ENCODE data around the gene NAT10.

NAT10 gene

DNA sequence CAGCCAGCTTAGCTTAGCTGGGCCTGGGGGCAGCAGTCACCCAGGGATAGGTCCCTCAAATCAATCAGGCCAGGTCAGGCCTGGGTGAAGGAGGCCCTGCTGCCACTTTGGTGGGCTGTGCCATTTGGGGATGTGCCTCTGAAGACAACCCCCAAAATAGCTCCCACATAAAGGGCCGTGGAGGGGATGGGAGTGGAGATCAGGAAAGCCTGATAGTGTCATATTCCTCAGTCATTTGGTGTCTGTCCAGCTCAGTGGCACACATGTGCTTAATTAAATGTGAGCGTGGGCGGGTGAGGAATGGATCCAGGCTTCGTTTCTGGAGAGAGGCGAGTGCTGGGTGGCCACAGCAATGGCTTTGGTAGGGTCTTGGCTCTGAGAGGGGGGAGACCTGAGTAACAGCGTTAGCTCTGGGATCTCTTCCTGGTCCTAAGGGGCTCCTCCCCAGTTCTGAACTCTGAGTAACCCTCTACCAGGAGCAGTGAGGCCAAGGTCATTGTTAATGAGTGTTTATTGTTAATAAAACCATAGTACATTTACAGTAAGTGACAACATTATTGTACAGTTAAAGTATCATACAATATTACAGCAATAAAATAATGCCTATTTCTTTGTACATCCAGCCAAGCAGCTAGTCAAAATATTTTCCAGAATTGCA lies 45.2 kb downstream of the NAT10 start:
- DNase-seq, result no peak

DNA sequence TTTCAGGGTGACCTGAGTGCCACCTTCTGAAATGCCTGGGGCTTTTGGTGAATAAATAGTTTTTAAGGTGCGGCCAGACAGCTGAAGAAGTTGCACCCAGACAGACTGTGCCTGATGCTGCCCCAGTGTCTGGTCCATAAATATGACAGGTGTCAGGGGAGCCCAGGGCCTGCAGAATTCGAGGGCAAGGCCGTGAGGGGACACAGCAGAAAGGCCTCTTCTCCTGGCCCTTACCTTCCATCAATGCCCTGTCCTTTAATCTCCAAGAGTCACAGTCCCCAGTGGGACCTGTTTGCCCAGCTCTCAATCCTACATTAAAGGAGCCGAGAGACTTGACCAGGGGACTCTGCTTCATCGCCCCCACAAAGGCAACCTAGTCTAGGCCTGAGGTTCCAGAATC lies 45.7 kb downstream of the NAT10 start:
- no peak for DNase-seq

DNA sequence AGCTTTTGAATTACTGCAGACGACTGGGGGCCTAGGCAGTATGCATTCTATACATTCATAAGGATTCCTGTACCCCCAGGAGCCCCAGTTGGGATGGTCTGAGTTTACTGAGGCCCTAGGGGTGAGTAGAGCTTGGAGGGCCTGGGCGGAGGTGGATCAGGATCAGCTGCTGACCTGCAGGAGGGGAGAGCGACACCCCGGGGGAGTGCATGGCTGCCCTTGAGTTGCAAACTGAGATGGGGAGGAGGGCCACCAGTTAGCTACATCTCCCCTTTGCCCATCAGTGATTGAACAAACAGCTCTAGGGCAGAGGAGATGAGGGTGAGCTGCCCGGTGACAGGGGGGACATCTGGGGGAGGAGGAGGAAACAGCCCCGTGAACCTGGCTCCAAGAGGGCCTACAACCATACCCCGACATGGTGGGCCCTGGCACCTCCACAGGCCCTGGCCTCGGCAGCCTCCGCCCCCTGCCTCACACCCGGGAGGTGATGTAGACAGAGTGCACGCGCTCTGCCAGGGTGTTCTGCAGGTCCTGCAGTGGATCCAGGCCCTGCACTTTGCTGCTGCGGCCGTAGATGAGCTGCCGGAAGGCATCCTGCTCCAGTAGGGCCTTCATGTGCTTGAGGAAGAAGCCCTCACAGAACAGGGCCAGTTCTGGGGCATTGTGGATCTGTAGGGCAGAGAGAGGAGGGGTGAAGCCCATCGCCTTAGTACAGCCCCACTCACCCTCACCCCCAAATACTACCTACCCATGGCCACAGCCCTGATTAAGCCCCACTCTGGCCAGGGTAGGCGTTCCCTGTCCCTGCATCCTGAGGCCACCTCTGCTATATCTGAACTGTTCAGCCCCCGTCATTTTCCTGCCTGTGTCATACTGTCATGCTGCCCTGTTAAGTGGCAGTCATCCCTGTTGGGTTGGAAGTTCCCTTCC lies 46.8 kb downstream of the NAT10 start:
- no peak for DNase-seq

DNA sequence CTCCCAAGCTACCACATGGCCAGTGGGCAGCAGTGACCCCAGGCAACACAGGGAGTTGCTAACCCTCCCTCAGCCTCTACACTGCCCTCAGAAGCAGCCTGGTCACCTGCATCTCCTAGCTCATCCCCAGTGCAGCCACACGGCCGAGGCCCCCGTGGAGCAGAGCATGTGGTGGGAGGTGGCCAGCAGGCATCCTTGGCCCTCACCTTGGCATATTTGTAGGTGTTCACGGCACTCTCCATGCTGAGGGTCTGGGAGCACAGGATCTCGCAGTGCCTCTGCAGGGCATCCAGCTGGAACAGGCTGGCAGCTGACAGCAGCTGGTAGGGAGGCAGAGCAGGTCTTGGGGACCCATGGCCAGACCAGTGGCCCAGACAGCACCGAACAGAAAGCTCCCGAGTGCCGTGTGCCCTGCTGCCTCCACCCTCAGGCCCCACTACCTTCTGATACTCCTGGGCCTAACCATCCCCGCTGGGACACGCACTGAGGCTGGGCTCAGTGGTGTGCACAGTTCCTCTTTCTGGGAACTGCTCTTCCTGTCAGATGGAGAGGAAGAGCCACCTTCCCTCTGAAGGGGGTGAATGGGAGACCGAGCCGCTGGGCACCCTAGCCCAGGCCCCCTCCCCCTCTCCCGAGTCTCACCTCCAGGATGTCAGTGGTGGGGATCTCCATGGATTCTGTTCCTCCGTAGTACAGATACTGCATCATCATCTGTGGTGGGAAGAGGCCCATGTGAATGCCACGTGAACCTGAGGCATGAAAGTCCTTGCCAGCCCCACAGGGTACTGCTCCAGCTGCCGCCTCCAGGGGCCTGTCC lies 48.8 kb downstream of the NAT10 start:
- peak; percentile 56 for DNase-seq

DNA sequence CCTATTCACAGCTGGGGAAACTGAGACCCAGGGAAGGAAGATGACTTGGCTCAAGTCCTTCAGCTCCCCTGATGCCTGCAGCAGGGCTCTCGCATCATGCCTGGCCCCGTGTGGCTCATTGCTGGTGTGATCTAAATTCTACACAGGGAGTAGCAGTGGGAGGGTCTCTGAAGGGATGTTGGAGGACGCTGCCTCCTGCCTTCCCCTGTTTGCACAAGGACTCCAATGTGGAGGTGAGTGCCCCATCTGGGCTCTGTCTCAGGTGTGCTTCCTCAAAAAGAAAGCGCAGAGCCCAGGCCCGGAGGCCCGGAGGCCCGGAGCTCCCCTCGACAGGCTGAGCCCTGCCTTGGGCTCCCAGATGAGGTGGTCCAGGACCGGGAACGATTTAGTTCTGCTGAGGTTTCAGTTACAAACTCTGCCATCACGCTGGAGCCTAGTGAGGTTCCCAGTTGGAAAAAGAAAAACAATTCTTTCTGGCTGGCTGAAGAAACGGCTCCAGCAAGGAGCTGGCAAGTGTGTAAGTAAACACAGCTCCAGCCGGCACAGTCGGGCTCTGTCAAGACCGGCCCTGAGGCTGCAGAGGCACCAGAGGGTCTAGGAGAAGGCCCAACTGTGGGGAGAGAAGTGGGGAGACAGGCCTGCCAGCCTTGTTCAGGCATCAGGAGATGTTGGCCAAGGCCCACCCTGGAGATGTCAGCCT lies 49.8 kb downstream of the NAT10 start:
- DNase-seq, result no peak

DNA sequence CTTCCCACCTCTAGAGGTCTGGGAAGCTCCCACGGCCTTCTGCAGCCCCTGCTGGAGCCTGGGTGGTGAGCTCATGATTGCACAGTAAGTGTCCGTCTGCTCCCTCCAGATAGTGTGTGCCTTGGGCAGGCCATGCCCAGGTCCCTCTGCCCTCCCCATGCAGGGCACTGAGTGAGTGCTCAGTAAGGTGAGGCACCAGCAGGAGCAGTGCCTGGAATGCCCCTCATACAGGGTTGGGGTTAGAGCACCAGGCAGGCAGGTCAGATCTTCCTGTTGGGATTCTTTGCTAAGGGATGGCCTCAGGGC lies 50.3 kb downstream of the NAT10 start:
- no peak for DNase-seq

DNA sequence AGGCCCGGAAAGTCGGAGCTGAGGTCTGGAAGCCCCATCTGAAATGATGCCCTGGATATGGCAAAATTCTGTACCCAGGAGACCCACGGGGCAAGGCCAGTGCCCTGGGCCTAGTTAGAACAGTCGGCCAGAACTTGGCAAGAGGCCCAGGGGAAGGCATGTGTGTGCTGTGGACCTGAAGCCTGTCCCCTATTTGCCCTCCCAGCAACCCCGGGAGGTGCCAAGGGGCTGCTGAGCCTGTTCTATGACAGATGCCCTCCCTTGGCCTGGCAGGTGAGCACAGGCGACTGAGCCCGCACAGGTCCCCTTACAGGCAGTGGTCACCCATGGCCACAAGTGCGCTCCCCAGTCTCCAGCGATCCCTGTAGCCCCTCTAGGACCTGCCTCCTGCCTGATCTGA lies 51.7 kb downstream of the NAT10 start:
- DNase-seq, result no peak

DNA sequence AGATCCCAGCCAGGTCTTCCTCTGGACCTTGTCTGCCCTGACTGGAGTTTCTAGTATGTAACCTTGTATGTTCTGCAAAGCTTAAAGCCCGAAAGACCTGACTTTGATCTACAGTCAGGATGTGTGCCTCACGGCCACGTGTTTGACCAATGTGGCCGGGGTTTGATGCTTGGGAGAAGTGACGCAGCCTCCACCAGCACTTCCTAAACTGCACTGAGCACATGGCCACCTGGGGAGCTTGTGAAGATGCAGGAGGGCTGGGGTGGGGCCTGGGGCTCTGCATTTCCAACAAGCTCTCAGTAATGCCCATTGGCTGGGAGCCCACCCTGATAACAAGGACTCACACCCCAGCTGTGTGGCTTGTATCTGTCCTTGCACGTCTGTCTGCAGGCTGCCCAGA lies 53.2 kb downstream of the NAT10 start:
- DNase-seq, result peak; percentile 38

DNA sequence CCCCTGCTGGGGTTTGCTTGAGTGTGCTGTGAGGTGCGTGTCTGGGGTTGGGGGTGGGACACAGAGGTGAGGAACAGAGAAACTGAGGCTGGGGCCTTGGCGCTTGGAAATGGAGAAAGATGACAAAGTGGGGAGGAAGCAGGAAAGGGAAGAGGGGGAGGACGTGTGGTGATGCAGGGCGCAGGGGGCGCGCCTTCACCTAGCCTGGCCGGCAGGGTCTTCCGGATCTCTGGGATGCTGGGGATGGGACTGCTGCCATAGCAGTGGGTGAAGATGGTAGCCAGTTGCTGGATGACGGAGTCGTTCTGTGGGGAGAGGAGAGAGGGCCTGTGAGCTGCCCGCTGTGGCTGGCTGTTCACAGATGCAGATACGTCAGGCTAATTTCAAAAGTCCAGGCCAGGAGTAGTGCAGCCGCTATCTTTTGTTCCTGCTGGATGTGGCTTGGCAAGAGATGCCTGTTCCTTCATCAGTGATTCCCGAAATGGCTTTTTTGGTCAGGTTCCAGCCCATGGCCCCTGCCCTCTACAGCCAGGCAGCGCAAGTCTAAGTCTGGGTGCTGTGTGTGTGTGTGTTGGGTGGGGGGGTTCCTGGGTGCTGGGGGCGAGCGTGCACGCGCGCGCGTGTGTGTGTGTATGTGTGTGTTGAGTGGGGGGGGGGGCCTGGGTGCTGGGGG lies 54.8 kb downstream of the NAT10 start:
- no peak for DNase-seq

DNA sequence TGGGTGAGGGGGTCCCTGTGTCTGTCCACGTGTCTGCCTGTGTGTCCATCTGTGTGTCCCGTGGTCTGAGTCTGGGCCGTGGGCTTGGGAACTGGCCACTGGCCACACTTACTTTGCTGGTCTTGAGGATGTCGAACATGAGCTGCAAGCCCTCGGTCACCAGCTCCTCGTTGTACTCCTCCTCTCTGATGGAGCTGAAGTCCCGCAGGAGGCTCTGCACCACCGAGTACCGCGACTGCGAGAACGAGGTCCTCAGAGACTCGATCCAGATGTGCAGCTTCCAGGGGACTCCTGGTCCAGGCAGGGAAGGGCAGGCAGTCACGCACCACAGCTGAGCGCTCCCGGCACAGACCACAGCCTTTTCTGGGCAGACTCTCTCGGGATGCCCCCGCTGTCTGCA lies 55.4 kb downstream of the NAT10 start:
- no peak for DNase-seq

DNA sequence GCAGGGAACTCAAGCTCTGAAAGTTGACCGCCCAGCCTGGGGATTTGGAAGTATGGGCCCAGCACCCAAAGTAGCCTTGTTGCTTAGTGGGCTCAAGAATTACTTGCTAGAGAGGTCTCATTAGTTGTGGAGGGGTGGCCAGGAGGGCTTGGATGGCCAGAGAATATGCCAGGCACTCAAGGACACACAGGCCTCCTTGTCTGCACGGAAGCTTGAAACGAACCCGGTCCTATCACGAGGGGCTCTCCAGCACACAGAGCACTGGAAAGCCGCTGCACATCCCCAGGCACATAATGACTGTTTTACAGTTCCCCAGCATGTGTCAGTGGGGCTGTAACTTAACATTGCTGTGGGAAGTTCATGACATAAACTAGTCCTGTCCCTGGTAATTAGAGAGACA lies 55.9 kb downstream of the NAT10 start:
- no peak for DNase-seq

DNA sequence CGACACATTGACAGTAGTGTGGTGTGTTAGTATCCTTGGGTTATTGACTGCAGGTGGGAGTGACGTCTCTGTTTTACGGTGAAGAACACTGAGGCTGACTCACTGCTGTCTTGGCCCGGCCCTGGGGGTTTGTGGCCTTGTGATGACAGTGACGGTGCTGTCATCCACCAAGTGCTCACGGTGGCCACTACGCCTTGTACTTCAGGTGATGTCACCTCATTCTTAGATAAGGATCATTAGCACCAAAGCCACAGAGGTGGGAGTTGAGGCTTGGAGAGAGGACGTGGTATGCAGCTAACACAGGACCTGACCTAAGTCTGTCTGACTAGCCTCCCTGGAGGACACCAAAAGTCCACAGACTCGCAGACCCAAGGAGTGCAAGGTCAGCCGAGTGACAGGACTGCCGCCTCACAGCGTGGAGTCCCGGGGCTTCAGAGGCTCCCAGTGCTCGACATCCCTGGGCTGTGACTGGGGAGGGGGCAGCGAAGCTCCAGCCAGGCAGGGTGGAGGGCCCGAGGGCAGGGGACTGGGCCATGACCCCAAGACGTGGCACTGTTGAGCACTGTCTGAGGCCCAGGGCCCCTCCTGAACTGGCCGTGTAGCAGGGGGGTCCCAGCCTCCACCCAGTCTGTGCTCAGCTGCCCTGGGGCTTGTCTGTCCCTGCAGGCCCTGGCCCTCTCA lies 56.5 kb downstream of the NAT10 start:
- no peak for DNase-seq

DNA sequence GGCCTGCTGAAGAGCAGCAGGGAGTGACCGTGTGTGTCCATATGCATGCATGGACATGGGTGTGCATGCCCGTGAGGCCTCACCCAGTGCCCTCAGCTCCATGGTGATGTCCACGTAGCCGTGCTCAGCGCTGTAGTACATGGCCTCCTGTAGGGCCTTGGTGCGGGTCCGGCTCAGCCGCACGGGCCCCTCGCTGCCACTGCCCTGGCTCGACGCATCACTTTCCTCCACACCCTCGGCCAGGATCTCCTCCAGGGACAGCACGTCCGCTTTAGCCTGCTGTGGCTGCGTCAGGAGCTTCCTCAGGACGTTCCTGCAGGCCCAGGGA lies 57.0 kb downstream of the NAT10 start:
- no peak for DNase-seq

DNA sequence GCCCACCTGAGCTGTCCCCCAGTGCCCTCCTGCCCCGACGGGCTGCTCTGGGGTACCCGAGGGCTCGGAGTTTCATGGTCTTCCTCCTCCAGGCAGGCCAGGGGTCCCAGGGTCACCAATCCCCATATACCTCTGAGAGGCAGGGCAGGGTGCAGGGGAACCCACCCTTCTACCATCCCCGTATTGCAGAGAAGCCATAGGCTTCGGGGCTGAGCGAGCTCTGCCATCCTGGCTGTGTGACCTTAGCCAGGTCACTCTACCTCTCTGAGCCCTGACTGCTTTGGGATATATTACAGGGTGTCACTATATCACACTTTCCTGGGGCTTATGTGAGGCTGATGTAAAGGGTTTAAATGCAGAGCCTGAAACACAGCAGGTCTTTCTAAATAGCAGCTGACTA lies 57.4 kb downstream of the NAT10 start:
- DNase-seq, result no peak

DNA sequence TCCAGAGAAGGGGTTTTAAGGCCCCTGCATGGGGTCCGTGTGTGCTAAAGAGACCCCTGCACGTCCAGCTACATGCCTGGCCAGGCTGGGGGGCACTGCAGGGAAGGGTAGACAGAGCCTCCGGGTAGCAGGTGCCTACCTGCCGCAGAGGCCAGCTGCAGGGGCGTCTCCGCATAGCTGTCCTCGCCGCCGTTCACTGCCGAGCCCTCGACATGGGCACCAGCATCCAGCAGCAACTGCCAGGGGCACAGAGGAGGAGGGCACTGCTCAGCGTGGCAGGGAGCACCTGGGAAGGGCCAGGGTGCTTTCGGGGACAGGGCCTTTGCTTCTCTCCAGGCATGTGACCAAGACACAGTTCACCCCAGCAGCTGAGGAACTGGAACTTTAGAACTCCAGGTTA lies 59.7 kb downstream of the NAT10 start:
- DNase-seq, result no peak

DNA sequence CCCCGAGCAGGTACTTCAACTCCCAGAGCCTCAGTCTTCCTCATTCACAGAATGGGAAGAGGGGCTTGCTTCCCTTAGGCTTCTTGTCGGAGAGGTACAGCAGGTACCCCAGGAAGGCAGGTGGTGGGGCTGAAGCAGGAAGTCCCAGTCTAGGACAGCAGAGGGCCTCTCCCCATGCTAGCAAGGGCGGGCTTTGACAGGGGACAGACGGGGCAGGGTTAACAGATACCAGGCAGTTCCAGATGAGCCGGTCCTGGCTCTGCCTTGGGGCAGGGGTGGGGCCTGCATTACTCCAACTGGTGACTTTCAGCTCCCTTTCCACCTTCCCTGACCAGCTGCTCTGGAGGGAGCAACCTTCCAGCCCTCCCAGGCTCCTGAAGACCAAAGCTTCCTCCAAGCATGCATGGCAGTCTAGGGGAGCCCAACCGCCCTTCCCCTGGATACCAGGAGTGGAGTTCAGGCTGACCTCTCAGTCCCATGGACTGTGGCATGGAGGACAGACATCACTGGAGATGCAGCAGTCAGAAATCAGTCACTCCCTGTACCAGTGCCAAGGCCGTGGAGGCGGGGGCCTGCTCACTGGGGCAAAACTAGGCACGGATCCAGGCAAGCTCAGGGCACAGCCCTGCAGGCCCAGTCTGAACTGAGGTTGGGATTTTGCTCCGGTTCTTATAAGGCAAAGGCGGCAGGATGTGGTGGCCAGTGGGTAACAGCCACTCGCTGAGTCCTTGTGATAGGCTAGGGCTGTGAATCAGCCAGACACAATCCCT lies 60.5 kb downstream of the NAT10 start:
- no peak for DNase-seq

DNA sequence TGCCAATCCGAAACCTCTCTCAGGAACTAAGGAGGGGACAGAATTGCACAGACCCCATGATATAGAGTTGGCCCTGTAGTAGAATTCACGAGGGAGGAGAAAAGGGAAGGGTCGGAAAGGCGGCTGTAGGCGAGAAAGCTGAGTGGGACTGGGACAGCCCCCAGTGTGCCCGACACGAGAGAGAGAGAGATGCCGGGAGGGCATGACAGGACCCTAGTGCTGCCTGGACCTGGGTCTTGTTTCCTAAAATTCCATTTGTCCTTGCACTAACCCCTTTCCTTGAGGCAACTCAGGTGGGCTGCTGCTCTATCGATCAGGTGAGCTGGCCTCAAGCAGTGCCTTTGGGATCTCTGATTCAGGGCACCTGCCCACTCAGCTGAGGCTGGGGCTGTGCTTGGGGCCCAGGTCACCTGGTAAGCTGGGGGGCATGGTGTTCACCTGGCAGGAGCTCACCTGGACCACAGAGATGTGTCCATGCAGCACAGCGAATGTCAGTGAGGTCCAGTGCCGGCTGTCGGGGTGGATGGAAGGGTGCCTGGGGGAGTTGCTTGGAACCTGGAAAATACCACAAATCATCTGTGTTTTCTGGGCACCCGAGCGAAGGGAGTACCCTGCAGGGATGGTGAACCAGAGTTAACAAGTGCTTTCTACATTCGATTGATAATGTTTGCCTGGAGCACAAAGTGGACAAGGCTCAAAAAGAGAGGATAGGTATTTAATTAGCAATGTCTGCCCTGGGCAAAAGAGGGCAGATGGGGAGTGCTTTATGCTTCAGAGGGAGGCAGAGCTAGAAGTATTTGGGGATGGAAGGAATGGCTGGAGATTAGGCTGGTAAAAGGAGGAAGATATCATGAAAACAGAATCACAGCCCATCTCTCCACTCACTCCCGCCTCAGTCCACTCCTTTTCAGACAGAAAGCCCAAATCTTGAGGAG lies 61.6 kb downstream of the NAT10 start:
- DNase-seq, result no peak

DNA sequence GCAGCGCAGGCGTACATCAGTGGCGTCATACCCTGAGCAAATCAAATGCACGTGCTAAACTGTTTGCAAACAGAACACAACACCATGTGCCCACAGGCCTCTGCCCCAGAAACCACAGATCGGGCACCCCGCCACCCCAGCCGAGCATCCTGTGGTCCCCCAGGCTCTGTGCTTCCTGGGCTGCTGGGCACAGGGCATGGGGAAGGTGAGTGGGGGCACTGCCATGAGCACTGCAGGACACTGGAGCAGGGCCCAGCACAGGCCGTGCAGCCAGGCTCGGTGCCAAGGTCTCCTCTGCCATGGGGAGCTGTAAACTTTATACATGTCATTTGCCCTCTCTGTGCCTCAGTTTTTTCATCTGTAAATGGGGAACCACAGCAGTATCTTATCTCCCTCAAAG lies 62.5 kb downstream of the NAT10 start:
- no peak for DNase-seq

DNA sequence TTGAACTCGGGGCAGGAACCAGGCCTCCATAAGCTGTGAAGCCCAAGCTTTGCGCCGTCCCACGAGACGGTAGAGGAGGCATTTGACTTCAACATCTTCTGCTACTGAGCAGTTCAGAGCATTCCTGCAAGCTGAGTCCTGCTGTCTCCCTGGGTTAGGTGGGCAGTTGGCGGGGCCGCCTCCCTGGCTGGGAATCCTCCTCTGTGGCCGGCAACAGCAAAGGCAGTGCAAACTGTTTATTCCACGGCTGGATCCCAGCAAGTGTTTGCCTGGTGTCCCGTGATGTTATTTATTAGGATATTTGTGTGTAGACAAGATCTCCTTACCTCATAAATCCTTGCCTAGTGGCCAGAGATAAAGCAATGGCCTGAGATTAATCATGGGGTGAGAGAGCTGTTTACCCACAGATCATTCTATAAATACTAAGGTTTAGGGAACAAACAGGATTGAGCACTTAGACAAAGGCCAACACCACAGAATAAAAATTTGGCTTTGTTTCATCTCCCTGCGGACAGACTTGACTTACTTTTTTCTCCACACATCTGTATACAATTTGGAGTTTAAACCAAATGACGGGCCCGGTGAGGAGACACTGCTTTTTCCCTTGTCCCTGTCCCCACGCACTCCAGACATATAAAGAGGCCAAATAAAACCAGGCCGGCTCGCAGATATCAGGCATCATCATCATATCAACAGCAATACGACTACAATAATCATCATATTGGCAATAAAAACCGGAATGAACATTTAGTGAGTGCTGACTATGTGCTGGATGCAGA lies 63.4 kb downstream of the NAT10 start:
- DNase-seq, result no peak
